GM21526 (cell line): ENCODE data around the gene ACER3.
A peak's percentile ranks its signal among the peaks of the same experiment; 100 is the strongest.
"Not testable (repeated sequence)": the region's sequence is repeated elsewhere in the genome, so short reads cannot be mapped to it uniquely, and the experiment has no call there.

Experiments
- ATAC-seq: cut with Tn5 transposase; IDR thresholded peaks from one replicate; pipeline ENCODE4 v1.9.1; 2021; ENCODE audit warnings: moderate library complexity; ENCODE audit not compliant: unreplicated experiment, low FRiP score

Gene ACER3

DNA sequence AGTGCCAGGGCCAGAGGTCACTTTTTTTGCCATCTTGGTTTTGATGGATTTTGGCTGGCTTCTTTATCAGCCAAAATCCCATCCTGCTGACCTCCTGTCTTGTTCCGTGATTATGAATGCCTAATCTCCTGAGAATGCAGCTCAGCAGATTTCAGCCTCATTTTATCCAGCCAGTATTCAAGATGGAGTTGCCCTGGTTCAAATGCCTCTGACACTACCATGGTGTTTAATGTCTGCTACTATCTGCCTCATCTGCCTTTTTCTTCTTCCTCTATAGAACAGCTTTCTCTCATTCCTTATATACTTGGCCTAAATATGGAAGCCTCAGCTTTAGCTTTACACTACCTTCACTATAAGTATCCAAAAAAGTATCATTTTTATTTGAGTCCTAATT, 50.7 kb downstream of the ACER3 start:
- no peak for ATAC-seq

DNA sequence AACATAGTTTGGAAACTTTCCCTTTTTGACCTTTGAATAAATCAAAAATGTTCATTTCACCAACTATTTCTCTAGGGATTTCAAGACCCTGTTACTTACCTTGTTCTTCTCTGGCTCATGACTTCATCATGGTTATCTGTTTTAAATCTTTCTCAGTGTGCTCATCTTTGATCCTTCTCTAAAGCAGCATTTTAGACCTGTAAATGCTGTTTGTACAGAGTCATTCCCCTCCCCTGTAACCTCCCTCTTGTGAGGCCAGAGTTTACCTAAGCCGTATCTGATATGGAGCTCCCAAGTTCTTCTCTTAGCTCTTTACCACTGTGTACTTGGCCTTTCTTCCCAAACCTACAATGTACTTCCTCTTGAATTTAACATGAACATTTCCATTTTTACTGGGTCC, 56.0 kb downstream of the ACER3 start:
- ATAC-seq, result no peak

DNA sequence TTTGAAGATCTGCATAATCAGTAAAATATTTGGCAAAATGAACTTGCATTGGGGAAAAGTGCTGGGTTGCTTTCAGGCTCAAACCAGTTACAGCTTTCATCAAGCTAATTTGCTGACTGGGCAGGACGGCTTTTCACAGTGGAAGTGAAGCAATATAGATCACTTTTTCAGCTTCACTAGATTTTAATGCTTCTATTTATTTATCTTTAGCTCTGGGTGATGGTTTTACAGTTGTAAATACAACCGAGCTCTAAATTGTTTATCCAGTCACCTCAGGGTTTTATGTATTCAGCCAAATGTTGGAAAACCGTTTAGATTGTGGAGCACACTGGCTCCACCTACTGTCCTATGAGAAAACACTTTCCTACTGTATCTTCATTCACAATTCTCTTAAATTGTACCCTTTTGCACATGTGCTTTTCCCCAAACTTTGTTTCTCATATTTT, 58.2 kb downstream of the ACER3 start:
- ATAC-seq, result no peak

DNA sequence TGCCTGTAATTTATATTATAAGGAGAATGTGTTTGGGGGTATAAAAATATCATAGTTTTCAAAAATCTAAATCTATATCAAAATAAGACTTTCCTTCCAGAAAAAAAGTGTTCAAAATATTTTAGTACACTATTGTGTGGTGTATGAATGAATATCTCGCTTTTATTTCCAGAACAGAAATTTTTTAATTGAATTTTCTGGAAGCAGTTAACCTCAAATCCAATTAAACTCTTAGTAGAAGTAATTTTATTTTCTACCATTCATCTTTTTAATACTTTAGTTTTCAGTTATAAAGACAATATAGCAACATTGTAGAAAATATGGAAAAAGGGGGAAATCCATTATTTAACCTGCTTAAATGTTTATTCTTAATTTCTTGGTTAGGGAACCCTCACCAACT, 58.7 kb downstream of the ACER3 start:
- no peak for ATAC-seq

DNA sequence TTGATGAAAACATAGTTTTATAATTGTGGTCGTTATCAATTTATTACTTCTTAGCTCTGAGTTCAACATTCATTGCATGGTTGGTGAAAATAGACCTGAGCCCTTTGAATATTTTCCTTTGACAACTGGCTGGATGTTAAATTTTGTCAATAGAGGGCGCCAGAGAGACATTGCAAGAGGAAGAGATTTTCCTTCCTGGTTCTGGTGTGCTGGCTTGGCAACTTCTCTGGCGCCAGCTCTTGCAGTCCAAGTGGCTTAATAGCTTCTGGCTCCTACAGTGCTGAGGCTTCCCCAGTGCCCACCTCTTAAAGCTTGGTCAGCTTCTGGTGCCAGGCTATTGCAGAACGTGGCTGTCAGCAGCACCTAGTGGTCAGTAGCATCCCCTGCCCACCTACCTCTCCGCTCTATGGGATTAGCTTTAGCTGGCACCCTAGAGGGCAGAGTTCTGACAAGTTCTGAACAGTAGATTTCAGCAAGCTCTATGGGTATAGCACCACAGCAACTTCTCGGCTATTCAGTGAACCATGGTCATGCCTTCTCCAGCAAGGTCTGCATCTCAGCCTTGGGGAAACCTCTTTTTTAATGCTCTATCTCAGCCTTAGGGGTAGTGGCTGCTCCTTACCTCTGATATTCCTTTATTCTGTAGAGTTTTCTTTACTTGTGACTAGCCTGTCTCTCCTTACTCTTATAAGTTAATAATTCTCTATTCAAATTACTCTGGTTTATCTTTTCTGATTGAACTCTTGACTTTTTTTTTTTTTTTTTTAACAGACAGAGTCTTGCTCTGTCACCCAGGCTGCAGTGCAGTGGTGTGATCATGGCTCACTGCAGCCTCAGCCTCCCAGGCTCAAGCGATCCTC, 59.4 kb downstream of the ACER3 start:
- no peak for ATAC-seq

DNA sequence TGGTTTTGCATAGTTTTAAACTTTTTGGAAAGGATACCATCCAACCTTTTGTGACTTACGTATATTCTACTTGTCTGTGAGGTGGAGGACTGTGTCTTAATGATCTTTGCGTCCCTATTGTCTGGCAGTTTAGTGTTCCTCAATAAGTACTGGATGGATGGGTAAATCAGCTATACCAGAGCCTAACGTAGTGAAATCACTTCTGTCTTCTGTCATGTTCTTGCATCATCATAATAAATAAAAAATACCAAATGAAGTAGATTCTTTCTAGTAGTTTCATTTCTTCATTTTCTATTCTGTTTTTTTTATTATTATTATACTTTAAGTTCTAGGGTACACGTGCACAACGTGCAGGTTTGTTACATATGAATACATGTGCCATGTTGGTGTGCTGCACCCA, 66.4 kb downstream of the ACER3 start:
- ATAC-seq, result no peak

DNA sequence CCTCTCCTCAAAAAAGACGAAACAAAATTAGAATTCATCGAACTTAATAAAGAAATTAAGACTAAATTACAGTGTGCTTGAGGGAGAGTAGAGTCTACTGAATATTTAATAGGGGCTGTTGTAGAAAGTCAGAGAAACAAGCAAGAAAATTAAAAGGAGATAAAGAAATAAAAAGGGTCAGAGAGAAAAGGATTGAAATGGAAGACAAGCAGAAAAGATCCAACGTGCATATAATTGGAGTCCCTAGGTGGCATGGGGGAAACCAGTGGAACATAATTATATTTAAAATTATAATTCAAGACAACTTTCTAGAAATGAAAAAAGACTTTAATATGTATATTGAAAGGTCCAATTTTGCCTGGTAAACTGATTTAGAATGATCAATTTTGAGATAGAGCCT, 74.3 kb downstream of the ACER3 start:
- no peak for ATAC-seq

DNA sequence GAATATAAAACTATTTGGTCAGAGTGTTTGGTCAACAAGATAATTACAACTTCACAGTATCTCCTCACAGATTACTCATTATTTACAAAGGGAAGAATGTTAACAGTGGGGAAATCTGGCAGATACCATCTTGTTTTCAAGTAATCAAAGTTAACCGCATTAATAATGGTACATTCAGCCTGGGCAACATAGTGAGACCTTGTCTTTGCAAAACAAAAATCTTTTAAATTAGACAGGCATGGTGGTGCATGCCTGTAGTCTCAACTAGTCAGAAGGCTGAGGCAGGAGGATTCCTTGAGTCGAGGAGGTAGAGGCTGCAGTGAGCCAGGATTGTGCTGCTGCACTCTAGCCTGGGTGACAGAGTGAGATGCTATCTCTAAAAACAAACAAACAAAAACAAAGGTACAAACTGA, 78.5 kb downstream of the ACER3 start:
- no peak for ATAC-seq

DNA sequence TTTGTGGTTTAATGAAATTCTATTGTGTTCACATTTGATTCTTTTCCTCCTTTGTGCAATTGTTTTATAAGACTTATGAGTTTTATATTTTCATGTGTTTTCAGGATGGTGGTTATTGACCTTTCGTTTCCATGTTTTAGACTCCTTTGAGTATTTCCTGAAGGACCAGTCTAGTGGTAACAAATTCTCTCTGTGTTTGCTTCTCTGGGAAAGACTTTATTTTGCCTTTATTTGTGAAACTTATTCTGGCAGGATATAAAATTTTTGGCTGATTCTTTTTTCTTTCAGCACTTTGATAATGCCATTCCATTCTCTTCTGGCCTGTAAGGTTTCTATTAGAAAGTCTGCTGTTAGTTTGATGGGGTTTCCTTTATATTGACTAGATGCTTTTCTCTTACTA, 83.5 kb downstream of the ACER3 start:
- ATAC-seq, result no peak

DNA sequence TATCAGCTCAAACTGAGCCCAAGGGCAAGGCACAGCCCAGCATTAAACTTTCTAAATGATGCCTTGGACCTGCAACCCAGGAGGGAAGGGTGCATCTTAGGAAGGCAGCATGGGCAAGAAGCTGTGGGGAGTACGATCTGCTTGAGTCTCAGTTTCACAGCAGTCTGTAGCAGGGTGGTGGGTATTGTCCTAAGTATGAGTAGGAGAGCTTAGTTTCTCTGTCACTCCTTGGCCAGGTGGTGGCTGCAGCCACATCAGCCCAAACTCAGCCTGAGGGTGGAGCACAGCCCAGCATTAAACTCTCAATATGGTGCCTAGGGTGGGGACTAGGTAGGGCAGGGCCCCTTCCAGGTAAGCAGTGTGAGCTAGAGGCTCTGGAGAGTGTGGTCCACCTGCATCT, 85.5 kb downstream of the ACER3 start:
- no peak for ATAC-seq

DNA sequence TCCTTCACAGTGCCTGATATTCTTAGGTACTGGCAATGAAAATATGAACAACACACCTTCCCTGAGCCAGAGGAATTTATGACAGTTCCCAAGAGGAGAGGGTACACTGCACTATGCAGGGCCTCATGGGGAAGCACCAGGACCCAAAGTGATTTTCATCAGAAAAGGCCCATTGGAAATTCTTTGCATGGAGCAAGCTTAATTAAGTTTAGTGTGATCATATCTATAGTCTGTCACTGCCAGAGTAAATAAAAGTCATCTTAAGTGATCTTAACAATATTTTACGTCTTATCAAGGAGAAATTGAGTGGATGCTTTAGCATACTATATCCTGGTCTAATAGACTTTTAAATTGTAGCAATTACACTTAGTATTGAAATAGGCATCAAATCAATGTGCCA, 86.5 kb downstream of the ACER3 start:
- ATAC-seq, result no peak

DNA sequence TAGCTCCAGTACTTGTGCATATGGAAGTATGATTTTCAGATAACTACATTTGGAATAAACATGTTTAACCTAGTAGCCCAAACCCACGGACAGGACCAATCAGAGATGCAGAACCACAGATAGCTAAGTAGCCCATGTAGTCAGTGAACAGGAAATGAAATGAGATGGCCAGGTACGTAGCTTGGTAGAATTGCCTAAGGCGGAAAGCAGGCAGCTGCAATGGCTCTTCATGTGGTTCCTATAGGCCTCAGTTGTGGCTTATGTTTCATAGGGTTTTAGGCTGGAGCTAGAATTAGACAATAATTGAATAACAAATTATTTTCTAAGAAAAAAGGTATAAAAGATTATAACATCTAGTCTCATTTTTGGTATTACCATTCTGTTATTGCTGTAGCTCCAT, 87.1 kb downstream of the ACER3 start:
- no peak for ATAC-seq

DNA sequence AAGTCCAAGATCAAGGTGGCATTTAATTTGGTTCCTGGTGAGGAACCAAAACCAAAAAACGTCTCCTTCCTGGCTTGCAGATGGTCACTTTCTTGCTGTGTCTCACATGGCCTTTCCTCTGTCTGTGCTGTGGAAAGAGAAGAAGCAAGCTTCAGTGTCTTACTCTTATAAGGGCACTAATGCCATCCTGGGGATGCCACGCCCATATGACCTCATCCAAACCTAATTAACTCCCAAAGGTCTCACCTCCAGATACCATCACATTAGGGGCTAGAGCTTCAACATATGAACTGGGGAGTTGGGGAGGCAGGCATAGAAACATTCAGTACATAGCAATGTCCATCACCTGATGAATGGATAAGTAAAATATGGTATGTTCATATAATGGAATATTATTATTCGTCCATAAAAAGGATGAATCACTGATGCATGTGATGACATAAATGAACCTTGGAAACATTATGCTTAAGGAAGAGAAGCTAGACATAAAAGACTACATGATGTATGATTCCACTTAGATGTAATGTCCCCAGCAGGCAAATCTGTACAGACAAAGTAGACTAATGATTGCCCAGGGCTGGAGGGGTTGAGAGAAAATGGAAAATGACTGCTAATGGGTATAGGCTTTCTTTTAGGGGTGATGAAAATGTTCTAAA, 94.9 kb downstream of the ACER3 start:
- no peak for ATAC-seq

DNA sequence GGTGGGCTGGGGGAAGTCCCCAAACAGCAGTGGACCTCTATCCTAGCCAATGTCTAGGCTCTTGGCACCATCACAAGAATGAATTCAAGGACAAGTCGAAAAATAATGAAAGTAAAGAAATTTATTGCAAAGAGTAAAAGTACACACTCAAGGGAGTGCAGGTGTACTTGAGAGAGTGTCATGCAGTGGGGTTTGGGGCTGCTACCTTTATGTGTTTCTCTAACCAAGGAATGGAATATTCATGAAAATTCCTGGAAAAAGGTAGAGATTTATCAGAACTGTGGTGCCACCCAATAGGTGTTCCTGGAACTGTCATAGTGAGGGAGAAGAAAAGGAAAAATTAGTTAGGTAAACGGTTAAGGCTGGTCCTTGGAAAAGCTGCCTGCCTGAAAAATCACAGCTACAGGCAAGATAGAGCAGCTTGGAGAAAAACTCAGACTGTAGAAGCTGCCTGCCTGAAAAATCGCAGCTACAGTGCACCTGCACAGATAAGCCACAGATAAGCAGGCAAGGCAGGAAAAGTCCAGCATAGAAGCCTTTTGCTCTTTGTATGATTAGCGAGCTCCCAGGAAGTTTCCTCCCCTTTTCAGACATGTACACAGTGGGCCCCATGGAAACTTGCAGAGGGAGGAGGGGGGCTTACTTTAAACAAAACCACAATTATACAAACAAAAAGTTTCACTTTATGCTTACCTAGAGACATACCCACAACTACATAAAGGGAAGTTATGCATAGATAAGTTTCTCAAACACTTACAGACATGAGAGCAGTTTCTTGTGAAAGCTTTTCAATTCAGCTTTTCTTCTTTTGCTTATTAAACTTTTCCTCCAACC, 102.1 kb downstream of the ACER3 start:
- peak; percentile 89 for ATAC-seq

DNA sequence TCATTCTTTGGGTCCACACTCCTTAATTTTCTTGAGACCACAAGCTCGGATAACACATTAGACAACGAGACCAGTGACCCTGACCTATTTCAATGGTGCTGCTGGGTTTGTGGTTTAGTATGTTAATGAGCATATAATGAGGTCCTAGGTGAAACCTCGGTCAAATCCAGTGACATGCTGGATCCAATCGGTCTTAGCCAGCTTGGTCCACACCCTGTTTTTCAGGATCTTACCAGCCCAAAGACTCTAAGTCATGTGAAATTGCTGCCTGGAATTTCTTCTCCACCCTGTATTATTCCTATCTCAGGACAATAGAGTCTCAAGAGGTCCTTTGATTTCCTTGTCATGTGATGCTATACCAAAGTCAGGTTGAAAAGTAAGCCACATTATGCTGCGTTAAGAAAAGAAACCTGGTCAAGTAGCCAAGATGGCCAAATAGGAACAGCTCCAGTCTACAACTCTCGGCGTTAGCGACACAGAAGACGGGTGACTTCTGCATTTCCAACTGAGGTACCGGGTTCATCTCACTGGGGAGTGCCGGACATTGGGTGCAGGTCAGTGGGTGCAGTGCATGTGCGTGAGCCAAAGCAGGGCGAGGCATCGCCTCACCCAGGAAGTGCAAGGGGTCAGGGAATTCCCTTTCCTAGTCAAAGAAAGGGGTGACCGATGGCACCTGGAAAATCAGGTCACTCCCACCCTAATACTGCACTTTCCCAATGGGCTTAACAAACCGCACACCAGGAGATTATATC, 102.9 kb downstream of the ACER3 start:
- ATAC-seq, result not testable (repeated sequence)

DNA sequence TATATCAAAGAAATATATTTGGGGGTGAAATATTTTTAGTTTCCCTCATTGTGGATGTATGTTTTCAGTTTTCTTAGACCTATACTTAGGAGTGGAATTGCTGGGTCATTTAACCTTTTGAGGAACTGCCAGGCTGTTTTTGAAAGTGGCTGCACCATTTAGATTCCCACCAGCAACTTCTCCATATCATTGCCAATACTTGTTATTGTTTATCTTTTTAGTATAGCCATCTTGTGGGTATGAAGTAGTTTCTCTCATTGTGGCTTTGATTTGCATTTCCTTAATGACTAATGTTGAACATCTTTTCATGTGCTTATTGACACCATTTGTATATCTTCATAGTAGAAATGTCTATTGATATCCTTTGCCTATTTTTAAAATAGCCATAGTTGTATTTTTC, 111.3 kb downstream of the ACER3 start:
- ATAC-seq, result no peak

DNA sequence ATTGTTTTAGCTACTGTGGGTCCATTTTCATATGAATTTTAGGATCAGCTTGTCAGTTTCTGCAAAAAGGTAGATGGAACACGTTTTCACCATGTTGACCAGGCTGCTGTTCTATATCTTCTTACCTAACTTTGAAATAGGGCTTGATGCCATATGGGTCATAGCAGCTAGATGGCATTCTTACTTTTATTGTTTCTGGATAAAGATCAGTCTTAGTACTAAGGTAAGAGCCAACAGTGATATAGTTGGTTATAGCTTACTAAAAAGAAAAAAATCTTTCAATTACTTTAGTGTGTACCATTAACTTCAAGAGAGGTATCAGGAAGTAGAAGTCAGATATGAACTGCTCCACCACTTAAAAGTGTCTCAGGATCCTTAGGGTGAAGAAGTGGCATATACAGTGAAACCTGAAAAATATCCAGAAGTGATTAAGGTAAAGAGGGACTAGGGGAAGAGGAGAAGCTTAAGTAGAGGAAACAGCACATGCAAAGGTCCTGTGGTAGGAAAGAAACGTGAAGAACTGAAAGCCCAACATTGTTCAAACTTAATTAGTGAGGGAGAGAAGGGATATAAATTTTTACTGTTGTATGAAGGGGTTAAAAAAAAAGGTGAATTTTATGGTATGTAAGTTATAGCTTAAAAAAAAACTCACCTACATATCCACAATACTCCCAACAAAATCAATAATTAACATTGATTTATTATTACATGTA, 113.6 kb downstream of the ACER3 start:
- ATAC-seq, result no peak

DNA sequence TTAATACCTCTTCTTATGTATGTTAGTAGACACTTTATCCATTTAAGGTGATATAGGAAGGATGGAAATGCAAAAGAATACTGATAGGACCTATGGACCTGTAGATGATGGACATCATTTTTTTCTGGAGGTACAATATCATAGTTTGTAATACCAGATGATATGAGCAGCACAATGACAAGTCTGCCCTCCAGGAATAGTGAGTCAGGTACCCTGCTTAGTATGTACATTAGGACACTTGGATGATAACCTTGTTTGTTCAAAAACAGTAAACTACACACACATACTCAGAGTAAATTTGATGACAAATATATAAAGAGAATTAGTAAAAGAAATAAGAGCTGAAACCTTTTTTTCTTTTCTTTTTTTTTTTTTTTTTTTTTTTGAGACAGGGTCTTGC, 114.8 kb downstream of the ACER3 start:
- ATAC-seq, result no peak

DNA sequence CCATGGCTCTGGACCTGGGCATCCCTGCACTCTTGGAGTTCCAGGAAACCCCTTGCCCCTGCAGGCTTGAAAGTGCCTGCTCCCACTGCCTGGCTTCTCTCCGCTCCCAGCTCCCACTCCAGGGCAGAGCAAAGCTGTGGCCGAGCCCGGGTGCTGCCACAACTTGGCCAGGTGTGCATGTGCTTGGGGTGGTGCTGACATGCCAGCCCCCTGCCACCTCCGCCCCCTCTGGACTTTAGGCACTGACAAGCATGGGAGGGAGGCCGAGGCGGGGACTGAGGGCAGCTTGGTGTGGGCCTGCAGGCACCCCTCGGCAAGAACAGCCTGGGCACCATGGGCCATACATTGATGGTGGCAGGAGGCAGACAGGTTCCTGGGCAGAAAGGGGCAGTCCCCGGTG, 117.1 kb downstream of the ACER3 start:
- ATAC-seq, result no peak

DNA sequence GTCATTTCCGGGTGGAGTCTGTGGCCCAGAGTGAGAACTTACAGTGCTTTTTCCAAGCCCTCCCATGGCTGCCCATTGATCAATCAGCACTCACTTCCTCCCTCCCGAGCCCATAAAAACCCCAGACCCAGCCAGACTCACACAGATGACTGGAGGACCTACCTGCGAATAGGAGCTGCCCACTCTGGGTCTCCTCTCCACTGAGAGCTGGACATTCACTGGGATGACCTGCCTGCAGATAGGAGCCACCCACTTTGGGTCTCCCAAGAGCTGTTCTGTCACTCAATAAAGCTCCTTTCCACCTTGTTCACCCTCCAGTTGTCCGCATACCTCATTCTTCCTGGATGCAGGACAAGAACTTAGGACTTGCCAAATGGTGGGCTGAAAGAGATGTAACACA, 117.5 kb downstream of the ACER3 start:
- ATAC-seq, result no peak
